GM12872 (cell line): Measurements from ENCODE around the gene DESI1.

Source experiments
- TF ChIP-seq, protein P1 (sequence below): IDR thresholded peaks from 3 replicates; pipeline ENCODE4 v1.5.1; 2011; ENCODE audit warnings: low read depth, mild to moderate bottlenecking, low read length, moderate library complexity; ENCODE audit not compliant: insufficient read depth

DESI1 gene

DNA sequence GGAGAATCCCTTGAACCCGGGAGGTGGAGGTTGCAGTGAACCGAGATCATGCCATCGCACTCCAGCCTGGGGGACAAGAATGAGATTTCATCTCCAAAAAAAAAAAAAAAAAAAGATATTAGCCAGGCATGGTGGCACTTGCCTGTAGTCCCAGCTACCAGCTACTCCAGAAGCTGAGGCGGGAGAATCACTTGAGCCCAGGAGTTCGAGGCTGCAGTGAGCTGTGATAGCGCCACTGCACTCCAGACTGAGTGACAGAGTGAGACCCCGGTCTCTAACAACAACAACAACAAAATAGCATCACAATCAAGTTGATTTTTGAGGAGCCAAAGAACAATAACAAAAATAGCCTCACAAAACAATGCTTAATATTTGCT is 33.5 kb downstream of the DESI1 start:
- TF ChIP-seq, protein P1, sequence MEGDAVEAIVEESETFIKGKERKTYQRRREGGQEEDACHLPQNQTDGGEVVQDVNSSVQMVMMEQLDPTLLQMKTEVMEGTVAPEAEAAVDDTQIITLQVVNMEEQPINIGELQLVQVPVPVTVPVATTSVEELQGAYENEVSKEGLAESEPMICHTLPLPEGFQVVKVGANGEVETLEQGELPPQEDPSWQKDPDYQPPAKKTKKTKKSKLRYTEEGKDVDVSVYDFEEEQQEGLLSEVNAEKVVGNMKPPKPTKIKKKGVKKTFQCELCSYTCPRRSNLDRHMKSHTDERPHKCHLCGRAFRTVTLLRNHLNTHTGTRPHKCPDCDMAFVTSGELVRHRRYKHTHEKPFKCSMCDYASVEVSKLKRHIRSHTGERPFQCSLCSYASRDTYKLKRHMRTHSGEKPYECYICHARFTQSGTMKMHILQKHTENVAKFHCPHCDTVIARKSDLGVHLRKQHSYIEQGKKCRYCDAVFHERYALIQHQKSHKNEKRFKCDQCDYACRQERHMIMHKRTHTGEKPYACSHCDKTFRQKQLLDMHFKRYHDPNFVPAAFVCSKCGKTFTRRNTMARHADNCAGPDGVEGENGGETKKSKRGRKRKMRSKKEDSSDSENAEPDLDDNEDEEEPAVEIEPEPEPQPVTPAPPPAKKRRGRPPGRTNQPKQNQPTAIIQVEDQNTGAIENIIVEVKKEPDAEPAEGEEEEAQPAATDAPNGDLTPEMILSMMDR: no peak

DNA sequence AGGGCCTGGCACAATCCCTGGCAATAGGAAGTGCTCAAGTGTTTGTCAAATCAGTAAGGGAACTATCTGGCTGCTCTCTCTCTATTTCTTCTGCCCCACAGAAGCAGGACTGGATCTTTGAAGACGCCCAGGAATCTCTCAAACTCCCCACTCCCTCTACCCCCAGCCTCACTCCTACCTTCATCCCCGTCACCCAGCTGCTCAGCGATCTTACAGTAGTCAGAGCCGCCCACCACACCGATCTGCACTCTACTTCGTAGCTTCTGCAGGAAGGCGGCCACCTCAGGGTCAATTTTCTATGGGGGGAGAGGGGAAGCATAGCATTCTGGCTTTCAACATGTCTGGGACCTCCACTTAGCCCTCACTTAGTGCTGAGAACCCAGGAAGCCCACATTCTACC is 34.9 kb downstream of the DESI1 start:
- TF ChIP-seq, protein P1: no peak

DNA sequence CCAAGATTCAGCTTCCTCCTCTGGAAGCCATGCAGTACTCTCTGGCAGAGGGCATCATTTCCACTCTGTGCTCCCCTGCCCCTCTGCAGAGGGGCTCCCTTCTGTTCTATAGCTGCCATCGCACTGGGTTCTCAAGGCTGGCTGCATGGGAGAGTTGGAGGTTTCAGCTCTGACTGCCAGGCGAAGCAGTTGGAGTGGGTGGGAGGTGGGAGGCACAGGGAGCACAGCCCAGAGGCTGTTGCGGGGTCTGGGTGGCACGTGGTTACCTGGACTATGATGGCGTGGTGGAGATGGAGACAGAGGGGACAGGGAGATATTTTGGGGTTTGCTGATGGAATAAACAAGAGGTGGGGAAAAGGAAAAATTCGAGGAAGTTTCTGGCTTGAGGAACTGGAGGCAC is 36.0 kb downstream of the DESI1 start:
- TF ChIP-seq, protein P1: no peak

DNA sequence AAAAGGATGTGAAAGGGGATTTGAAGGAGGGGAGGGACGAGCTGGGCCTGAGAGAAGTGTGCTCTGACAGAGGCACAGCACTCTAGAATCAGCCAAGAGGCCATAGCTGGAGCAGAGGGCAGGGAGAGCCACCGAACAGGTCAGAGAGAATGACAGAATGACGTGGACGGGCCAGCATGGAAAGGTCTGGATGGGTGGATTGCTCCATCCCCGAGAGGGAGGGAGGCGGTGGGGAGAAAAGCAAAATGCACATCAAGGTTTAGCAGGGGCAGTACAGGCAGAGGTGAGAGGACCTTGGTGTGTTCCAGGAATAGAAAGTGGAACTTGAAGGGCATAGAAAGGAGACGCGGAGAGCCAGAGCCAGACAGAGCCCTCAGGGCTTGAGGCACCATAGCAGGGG is 38.1 kb downstream of the DESI1 start:
- TF ChIP-seq, protein P1: no peak

DNA sequence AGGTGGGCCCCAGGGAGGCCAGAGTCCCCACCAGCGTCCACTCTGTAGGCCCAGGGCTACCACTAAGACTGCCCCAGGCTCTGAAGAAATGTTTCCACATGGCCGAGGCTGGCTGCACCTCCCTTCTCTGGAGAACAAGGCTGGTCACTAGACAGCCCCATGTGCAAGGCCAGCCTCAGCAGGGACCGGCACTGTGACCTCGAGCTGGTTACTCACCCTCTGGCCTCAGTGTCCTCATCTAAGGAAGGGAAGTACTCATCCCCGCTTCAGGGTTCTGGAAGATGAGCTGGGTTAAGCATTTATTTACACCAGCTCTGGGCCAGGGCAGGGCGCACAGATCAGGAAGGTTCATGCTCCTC is 40.9 kb downstream of the DESI1 start:
- TF ChIP-seq, protein P1: no peak

DNA sequence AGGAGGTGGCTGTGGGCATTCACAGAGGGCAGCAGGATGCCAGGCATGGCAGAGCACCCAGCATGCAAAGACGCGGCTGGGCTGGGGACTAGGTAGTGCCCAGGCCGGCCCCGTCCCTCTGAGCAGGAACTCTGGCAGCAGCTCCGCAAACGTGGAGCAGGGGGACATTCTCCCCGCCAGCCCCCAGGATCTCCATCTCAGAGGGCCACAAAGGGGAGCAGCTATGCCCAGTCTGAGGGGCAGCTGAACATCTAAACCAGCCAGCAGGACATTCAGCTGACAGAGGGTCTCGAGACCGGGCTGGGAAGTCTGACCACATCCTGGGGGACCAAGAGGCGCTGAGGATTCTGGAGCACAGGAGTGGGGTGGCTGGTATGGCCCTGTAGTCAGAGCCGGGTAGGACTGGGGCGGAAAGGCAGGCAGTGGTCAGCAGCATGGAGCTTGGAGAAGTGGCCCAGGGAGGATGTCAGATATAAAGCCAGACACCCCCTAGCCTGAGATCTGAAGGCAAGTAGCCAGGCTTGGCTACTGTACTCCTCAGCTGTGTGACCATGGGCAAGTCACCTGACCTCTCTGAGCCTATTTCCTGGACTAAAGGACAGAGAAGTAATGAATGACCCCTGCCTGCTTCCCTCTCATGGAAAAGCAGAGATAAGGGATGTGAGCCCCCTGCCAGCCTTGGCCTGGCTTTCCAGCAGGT is 41.4 kb downstream of the DESI1 start:
- TF ChIP-seq, protein P1: no peak

DNA sequence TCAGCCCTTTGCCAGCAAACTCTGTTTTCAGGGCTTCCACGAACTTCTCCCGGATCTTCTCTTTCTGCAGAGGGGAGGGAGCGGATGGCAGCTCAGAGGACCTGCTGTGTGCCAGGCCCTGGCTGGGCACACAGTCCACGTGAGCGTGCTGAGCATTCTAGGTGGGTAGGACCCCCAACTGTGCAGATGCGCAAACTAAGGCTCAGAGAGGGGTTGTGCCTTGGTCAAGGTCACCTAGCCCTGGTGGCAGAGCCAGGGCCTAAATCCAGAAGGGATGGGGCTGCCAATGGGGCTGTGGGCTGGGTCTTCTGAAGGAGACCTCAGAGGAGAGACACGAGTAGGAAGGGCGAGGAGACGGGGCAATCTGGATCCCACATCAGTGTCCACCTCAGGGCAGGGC is 42.0 kb downstream of the DESI1 start:
- TF ChIP-seq, protein P1: no peak
